Thymus (tissue), 11 donors: Measurements from ENCODE around the gene HNRNPC. TPM values are rescaled to one million over a fixed set of nuclear protein-coding genes. Genes with fewer than 3 reads are reported as not detected.
A peak's percentile ranks its signal among the peaks of the same experiment; 100 is the strongest.

Source experiments
- DNase-seq, 9 donors: peaks; one replicate each; pipeline ENCODE4 v3.0.0-alpha.2; 2013; ENCODE audit warnings: low spot score in 9 of 9, low read depth in 6 of 9, missing footprints in 1 of 9
- H3K27ac ChIP-seq, 2 donors: one replicate each; pipeline ENCODE4 v1.5.1; 2013; ENCODE audit warnings: control low read depth in 1 of 2, low read depth in 1 of 2, low read length in 1 of 2, mild to moderate bottlenecking in 1 of 2, moderate library complexity in 1 of 2
- H3K27me3 ChIP-seq, 2 donors: one replicate each; pipeline ENCODE4 v1.5.1; 2013; ENCODE audit warnings: low read length in 1 of 2; ENCODE audit not compliant: control insufficient read depth in 2 of 2, insufficient read depth in 1 of 2
- H3K36me3 ChIP-seq, 2 donors: one replicate each; pipeline ENCODE4 v1.5.1; 2013; ENCODE audit warnings: low read length in 1 of 2, mild to moderate bottlenecking in 1 of 2, moderate library complexity in 1 of 2; ENCODE audit not compliant: control insufficient read depth in 2 of 2, insufficient read depth in 2 of 2
- H3K4me1 ChIP-seq, 2 donors: one replicate each; pipeline ENCODE4 v1.5.1; 2013; ENCODE audit warnings: low read length in 2 of 2; ENCODE audit not compliant: control insufficient read depth in 2 of 2, insufficient read depth in 2 of 2
- H3K4me3 ChIP-seq, 2 donors: one replicate each; pipeline ENCODE4 v1.5.1; 2013; ENCODE audit warnings: low read length in 2 of 2, control low read depth in 1 of 2, mild to moderate bottlenecking in 1 of 2
- H3K9me3 ChIP-seq, 2 donors: one replicate each; pipeline ENCODE4 v1.5.1; 2013; ENCODE audit warnings: low read length in 1 of 2, mild to moderate bottlenecking in 1 of 2; ENCODE audit not compliant: control insufficient read depth in 2 of 2, insufficient read depth in 1 of 2
- WGBS: extraction: QIAGEN DNeasy Blood & Tissue Kit; methylation state at CpG from one replicate; pipeline ENCODE4 v1.1.7; 2013; 5-methylcytosine and 5-hydroxymethylcytosine counted together
- polyA plus RNA-seq: library from polyadenylated mRNA; stranded (reverse); fragments of 200-250 nt; gene quantifications from one replicate; pipeline ENCODE4 v1.2.3, GENCODE V29; 2013
- total RNA-seq: library from RNA; stranded (reverse); fragments of 120-200 nt; gene quantifications from one replicate; pipeline ENCODE4 v1.2.4, GENCODE V29; 2013
- donor health status: healthy.

The HNRNPC gene
- total and polyA plus RNA-seq, 2 donors, result 909 to 968 TPM

DNA sequence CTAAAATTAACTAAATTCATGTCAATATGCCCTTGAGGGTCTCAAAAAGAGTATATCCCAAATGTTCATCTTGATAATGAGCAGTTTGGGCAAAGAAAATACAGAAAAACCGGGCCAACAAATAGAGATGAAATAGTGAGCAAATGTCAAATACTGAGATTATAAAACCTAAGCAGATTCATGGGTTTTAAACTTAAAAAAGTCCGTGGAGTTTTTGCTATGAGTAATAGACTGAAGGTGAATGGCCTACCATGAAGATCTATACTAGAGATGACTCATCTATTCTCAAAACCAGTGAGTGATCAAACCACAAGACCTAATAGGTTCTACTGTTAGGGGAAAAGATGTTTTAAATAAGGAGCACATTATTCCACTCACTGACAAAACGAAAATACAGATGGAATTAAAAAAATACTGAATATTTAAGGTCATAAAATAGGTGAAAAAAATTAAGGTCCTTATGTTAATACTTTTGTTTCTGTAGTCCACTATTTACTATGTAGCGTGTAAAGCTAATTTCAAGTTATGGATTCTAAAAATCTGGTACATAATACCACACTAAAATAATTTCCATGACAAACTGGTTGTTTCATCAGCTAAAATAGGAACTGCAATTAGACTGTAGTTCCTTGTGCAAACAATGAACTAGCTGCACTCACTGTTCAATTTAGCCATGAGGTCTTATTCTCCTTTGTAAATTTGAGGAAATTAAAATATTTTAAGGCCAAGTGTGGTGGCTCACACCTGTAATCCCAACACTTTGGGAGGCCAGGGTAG, 5.0 kb downstream of the HNRNPC start:
- WGBS, result 56% methylated on average over 4 of the region's 4 CpGs
- Histone ChIP-seq H3K9me3 (peaks cover 0 to 2% of the 10 kb centered on the region in 2 donors), H3K4me3 (no peak overlapping the region), H3K36me3 (peaks cover 30 to 85% of the 10 kb centered on the region in 2 donors), H3K27me3 (no peaks in the 10 kb centered on the region), H3K27ac (peak overlapping the region in 1 of 2 donors; percentile 13), H3K4me1 (peaks cover 15 to 30% of the 10 kb centered on the region in 2 donors)
- DNase-seq, result no peak

DNA sequence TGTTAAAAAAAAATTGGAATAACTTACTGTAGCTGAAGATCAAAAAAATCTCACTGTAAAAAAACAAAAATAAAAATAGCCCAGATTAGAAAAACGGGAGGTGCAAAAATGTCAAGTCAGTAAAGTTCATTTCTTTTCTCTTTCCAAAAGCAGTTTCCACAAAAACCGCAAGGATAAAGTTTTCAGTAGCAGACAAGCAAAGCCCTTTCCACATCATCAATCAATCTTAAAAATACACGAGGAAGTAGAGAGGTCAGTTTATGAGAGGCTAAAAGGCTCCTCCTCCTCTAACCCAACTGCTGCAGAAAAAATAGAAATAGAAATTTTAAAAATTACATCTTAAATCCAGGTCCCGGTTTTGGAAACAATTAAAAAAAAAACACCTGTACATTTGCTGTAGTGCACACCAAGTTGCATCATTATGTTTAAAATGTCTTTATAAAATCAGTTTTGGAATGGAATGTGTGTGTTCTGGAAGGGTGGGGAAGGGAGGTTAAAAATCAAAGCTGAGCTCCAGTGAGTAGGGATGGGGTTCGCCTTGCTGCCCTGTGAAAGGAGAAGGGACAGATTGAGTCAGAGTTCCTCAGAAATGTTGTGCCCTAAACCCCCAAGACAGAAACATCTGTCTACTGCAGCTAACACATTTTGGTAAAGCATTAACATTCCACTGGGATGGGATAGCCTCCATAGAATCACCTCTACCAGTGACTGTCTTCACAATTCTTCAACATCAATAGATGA, 5.8 kb downstream of the HNRNPC start:
- Histone ChIP-seq H3K9me3 (peaks cover 0 to 2% of the 10 kb centered on the region in 2 donors), H3K27me3 (no peaks in the 10 kb centered on the region), H3K4me1 (peaks cover 15 to 30% of the 10 kb centered on the region in 2 donors), H3K36me3 (peaks cover 34 to 93% of the 10 kb centered on the region in 2 donors), H3K4me3 (no peak overlapping the region), H3K27ac (peak overlapping the region in 1 of 2 donors; percentile 13)
- WGBS, result 32% methylated on average over 5 of the region's 5 CpGs
- no peak for DNase-seq

DNA sequence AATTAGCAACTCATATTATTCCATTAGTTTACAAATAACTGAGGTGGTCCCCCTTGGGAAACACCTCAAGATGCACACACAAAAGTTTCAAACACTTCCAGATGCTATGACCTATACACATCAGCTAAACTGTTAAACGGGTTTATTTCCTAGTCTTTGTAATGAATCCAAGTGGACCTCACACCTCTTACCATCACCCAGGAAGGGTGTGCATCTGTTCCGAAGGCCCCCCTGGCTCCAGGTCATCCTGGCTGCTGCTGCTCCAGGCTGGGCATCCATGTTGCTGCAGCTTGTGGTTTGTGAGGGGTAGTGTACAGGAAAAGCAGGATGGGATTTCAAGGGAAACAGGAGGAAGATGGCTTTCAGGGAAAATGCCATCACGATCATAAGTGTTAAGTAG, 6.8 kb downstream of the HNRNPC start:
- 89% methylated on average over 3 of the region's 3 CpGs for WGBS
- Histone ChIP-seq H3K4me3 (no peak overlapping the region), H3K27me3 (no peaks in the 10 kb centered on the region), H3K4me1 (peaks cover 18 to 36% of the 10 kb centered on the region in 2 donors), H3K36me3 (peaks cover 37 to 92% of the 10 kb centered on the region in 2 donors), H3K27ac (no peak overlapping the region), H3K9me3 (peaks cover 0 to 2% of the 10 kb centered on the region in 2 donors)
- no peak for DNase-seq

DNA sequence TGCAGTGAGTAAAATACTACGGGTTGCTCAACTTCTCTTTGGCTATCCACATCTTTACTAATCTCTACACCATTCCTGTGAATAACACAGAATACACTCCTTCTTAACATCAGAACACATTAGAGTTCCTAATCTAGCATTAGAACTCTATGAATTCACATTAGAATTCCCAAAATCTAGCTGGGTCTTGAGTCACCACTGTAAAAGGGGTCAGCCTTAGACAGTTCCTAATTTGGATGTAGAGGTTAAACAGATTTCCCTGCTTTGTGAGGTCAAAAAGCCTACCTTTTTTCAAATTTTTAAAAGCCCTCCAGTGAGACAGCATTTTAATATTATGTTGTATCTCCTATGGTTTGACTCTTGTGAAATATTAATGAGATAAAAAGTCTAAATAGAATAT, 7.4 kb downstream of the HNRNPC start:
- DNase-seq, result no peak
- Histone ChIP-seq H3K9me3 (peaks cover 0 to 2% of the 10 kb centered on the region in 2 donors), H3K36me3 (peaks cover 43 to 94% of the 10 kb centered on the region in 2 donors), H3K27ac (no peak overlapping the region), H3K4me3 (no peak overlapping the region), H3K27me3 (no peaks in the 10 kb centered on the region), H3K4me1 (peaks cover 20 to 34% of the 10 kb centered on the region in 2 donors)
- WGBS, result 92% methylated on average over 1 of the region's 1 CpG

DNA sequence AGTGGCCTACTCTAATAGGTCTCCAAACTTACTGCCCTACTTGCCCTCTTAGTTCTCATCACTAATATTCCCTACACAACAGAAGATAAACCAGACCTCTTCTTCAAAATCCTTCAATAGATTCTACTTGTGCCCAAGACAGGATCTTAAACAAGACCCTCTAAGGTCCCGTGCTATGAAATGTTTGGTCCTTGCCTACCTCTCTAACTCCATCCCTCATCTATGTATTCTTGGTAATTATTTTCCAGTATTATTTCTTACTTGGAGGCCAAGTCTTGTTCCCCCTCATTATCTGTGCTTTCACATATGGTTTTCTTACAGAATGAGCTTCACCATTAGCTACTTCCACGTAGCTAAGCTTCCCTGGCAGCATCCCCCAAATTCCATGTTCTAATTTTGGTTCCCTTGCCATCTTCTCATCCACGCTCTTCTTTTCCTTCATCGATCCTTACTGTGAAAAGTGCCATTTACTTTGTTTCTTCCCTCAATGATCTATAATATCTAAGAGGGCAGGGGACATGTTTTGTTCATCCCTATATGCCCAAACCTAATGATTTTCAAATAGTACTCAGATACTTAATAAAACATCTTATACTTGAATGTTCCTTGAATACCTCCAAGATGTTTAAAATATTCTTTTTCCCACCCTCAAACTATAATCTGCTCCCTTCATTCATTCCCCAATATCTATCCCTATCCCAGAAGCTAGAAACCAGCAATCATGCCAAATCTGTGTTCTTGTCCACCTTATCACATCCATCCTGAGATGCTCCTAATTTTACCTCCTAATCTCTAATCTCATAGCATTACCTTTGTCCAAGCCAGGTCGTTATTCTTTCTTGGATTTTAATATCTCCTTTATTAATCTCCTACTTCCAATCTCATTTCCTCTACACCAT, 10.1 kb downstream of the HNRNPC start:
- Histone ChIP-seq H3K4me1 (peaks cover 8 to 16% of the 10 kb centered on the region in 2 donors), H3K27ac (no peak overlapping the region), H3K36me3 (peaks cover 50 to 95% of the 10 kb centered on the region in 2 donors), H3K4me3 (no peak overlapping the region), H3K9me3 (no peaks in the 10 kb centered on the region), H3K27me3 (no peaks in the 10 kb centered on the region)
- no peak for DNase-seq
- WGBS, result 98% methylated on average over 5 of the region's 5 CpGs

DNA sequence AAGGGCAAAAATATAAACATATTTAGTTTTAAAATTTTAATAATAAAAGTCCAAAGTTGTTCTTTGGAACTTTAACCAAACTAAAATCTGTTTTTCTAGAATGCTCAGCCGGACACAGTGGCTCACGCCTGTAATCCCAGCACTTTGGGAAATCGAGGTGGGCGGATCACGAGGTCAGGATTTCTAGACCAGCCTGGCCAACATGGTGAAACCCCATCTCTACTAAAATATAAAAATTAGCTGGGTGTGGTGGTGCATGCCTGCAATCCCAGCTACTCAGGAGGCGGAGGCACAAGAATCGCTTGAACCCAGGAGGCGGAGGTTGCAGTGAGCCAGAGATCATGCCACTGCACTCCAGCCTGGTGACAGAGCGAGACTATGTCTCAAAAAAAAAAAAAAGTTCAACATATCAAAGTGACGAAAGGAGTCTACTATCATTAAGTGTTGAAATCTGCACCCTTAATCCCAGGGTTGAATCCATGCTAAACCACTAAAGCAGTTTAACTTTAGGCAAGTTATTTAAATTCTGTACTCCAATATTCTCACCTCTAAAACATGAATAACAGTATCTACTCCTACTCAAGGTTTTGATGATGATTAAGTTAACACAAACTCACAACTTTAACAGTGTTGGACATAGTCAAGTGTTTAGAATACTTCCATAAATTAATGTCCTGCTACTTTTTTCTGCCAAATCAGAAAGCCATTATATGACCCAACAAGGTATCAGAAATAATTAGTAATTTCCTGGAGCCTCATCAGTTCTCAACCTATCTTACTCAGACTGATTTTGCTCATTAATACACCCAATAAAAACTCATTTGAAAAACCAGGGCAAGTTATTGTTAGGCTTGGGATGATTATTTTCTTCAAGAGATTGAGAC, 11.0 kb downstream of the HNRNPC start:
- Histone ChIP-seq H3K4me3 (no peak overlapping the region), H3K9me3 (no peaks in the 10 kb centered on the region), H3K36me3 (peaks cover 51 to 93% of the 10 kb centered on the region in 2 donors), H3K27me3 (no peaks in the 10 kb centered on the region), H3K4me1 (peaks cover 8 to 12% of the 10 kb centered on the region in 2 donors), H3K27ac (no peak overlapping the region)
- WGBS, result 93% methylated on average over 10 of the region's 10 CpGs
- DNase-seq, result no peak

DNA sequence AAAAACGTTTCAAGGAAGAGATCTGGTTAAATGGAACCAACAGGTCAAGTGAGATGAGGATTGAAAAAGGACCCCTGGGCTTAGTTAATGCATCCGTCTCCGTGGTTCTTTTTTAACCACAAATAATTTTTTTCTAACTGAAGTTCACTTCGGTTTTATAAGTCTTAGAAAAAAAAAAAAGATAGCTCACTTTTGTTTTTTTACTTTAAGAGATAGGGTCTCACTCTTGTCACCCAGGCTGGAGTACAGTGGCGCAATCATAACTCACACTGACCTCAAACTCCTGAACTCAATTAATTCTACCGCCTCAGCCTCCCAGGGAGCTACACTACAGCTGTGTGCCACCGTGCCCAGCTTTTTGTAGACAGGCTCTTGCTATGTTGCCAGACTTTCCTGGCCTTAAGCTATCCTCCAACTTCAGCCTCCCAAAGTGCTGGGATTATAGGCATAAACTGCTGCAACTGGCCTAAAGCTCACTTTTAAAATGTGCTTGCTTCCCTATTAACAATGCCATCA, 11.8 kb downstream of the HNRNPC start:
- WGBS, result 35% methylated on average over 7 of the region's 7 CpGs
- H3K27me3 ChIP-seq, result no peaks in the 10 kb centered on the region
- H3K36me3 ChIP-seq, result peaks cover 46 to 89% of the 10 kb centered on the region in 2 donors
- peaks cover 7 to 10% of the 10 kb centered on the region in 2 donors for H3K4me1 ChIP-seq
- DNase-seq, result no peak
- no peaks in the 10 kb centered on the region for H3K9me3 ChIP-seq
- no peak overlapping the region for H3K4me3 ChIP-seq
- H3K27ac ChIP-seq, result no peak overlapping the region
